OCI-LY7 (cell line): Measurements from ENCODE around the gene ANKRD40. TPM values are rescaled to one million over a fixed set of nuclear protein-coding genes. Genes with fewer than 3 reads are reported as not detected.

Experiments
- BruUV-seq: library from RNA; stranded (reverse); fragments of 400-500 nt; replicated peaks from 2 replicates; lab custom pipeline; 2021; lab: Mats Ljungman, UMichigan
- CTCF ChIA-PET: fragments of 300-600 bp; sonication (Branson Sonifier 250); formaldehyde crosslinking; loops from one replicate; lab custom pipeline; 2022; ENCODE audit warnings: antibody characterized with exemption; ENCODE audit not compliant: unreplicated experiment; lab: Charles Lee
- POLR2A ChIA-PET: fragments of 300-600 bp; sonication (Branson Sonifier 250); formaldehyde crosslinking; loops from one replicate; lab custom pipeline; 2022; ENCODE audit warnings: antibody characterized with exemption; lab: Charles Lee
- DNase-seq: peaks from one replicate; pipeline ENCODE4 v3.0.0-alpha.2; 2015; ENCODE audit warnings: low spot score
- H2AFZ ChIP-seq: fragments of 200-600 bp; sonication (generic), shearing (Covaris generic); 2 replicates; pipeline ENCODE4 v1.6.1; 2014; ENCODE audit warnings: mild to moderate bottlenecking, antibody characterized with exemption, low read length, moderate library complexity
- H3K27ac ChIP-seq: fragments of 200-600 bp; sonication (generic); 2 replicates; pipeline ENCODE4 v1.5.1; 2014; ENCODE audit warnings: mixed run types, low read depth, mild to moderate bottlenecking, moderate library complexity, low read length, inconsistent platforms; ENCODE audit not compliant: poor library complexity, severe bottlenecking
- H3K36me3 ChIP-seq: fragments of 200-600 bp; sonication (generic); 2 replicates; pipeline ENCODE4 v1.6.1; 2014; ENCODE audit warnings: mild to moderate bottlenecking, antibody characterized with exemption, low read length, moderate library complexity, mixed read lengths; ENCODE audit not compliant: insufficient read depth
- H3K4me1 ChIP-seq: fragments of 200-600 bp; sonication (generic); 2 replicates; pipeline ENCODE4 v1.5.1; 2014; ENCODE audit warnings: mild to moderate bottlenecking, low read length; ENCODE audit not compliant: insufficient read depth, poor library complexity, severe bottlenecking
- H3K4me2 ChIP-seq: fragments of 200-600 bp; sonication (generic); 2 replicates; pipeline ENCODE4 v1.6.1; 2014; ENCODE audit warnings: mild to moderate bottlenecking, low read length
- H3K4me3 ChIP-seq: fragments of 200-600 bp; sonication (generic); 2 replicates; pipeline ENCODE4 v1.5.1; 2014; ENCODE audit warnings: mild to moderate bottlenecking, low read depth, low read length; ENCODE audit not compliant: poor library complexity, severe bottlenecking
- H3K79me2 ChIP-seq: fragments of 200-600 bp; sonication (generic); 2 replicates; pipeline ENCODE4 v1.6.1; 2016; ENCODE audit warnings: low read depth, mild to moderate bottlenecking, low read length, moderate library complexity, mixed read lengths; ENCODE audit not compliant: insufficient read depth
- H3K9me2 ChIP-seq: fragments of 200-600 bp; sonication (generic); 2 replicates; pipeline ENCODE4 v1.6.1; 2016; ENCODE audit warnings: mild to moderate bottlenecking, low read length, mixed read lengths; ENCODE audit not compliant: insufficient read depth
- H3K9me3 ChIP-seq: fragments of 200-600 bp; sonication (generic); 2 replicates; pipeline ENCODE4 v1.6.1; 2014; ENCODE audit warnings: mild to moderate bottlenecking, mixed run types, low read length, mixed read lengths
- H4K20me1 ChIP-seq: fragments of 200-600 bp; sonication (generic); 2 replicates; pipeline ENCODE4 v1.6.1; 2014; ENCODE audit warnings: mild to moderate bottlenecking, antibody characterized with exemption, low read length, moderate library complexity, mixed read lengths; ENCODE audit not compliant: insufficient read depth
- EZH2phosphoT487 ChIP-seq: fragments of 200-600 bp; sonication (generic); IDR thresholded peaks from 2 replicates; pipeline ENCODE4 v1.6.1; 2018; ENCODE audit warnings: low read depth, borderline replicate concordance, mild to moderate bottlenecking, mixed run types, antibody characterized with exemption, low read length, moderate library complexity, mixed read lengths
- intact Hi-C: fragments of 100-400 bp; cut with micrococcal nuclease; formaldehyde crosslinking; loops from one replicate; pipeline ENCODE4 v1.10.0; 2022; ENCODE audit not compliant: unreplicated experiment
- total RNA-seq, 2 experiments: library from RNA; depleted of rRNA in 1 of 2; stranded (reverse); fragments of >200 nt in 1 of 2; shearing (Covaris generic) in 1 of 2; gene quantifications; 2 replicates each; pipeline ENCODE4 v1.2.3, GENCODE V29; 2014 to 2022
- TF ChIP-seq, protein P1 (sequence below): fragments of 200-600 bp; sonication (generic); conservative IDR thresholded peaks from 2 replicates; pipeline ENCODE4 v1.5.1; 2014; ENCODE audit warnings: mild to moderate bottlenecking, antibody characterized with exemption, low read length, moderate library complexity, mixed read lengths

ANKRD40 gene
- total RNA-seq, 2 experiments from 2014 or later = 27.7 to 47.9 TPM

DNA sequence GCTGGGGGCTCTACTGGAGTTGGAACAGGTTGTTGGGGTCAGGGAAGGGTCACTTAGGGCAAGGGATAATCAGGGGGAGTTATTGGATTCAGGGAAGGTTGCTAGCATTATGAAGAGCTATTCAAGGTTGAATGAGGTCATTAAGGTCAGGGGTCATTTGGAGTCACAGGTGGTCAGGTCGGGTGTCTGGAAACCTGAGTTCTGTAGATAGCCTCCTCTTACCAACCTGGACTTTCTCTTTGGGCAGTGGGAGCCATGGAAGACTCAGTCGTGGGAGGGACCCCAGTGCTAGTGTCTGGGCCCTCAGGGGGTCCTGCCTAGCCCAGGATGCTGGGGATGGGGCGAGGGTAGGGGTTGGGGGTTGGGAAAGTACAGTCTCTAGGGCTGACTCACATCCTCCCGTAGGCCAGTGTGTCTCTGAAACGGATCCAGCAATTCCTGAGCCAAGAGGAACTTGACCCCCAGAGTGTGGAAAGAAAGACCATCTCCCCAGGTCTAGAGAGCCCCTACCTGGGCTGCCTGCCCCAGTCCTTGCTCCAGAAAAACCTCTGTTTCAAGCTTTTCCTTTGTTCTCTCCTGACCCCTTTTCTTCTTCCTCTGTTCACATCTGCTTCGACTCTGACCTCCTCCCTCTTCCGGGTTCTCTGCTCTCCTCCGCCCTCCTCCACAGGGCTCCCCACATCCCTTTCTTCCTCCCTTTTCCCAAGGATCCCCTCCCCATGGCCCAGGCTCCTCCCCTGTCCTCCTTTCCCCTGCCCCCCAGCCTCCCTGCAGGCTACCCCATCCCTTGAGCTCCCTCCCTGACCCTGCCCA, 39.5 kb downstream of the ANKRD40 start:
- H3K4me1 ChIP-seq = no peaks in the 10 kb centered on the region
- intact Hi-C loops = no loop called here
- no TSS peak for BruUV-seq
- no peaks in the 10 kb centered on the region for H3K9me3 ChIP-seq
- H3K4me3 ChIP-seq = no peak overlapping the region
- no peaks in the 10 kb centered on the region for H3K36me3 ChIP-seq
- H2AFZ ChIP-seq = no peak overlapping the region; the same call in 1 of the 2 replicates
- H3K4me2 ChIP-seq = no peak overlapping the region
- no peaks in the 10 kb centered on the region for H3K79me2 ChIP-seq
- no peak overlapping the region for H3K27ac ChIP-seq
- ChIA-PET POLR2A (no interaction called here), CTCF (no interaction called here)
- H4K20me1 ChIP-seq = no peaks in the 10 kb centered on the region
- H3K9me2 ChIP-seq = no peaks in the 10 kb centered on the region
- no peak for DNase-seq
- TF ChIP-seq, protein P1, sequence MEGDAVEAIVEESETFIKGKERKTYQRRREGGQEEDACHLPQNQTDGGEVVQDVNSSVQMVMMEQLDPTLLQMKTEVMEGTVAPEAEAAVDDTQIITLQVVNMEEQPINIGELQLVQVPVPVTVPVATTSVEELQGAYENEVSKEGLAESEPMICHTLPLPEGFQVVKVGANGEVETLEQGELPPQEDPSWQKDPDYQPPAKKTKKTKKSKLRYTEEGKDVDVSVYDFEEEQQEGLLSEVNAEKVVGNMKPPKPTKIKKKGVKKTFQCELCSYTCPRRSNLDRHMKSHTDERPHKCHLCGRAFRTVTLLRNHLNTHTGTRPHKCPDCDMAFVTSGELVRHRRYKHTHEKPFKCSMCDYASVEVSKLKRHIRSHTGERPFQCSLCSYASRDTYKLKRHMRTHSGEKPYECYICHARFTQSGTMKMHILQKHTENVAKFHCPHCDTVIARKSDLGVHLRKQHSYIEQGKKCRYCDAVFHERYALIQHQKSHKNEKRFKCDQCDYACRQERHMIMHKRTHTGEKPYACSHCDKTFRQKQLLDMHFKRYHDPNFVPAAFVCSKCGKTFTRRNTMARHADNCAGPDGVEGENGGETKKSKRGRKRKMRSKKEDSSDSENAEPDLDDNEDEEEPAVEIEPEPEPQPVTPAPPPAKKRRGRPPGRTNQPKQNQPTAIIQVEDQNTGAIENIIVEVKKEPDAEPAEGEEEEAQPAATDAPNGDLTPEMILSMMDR = no peak
- no peak for TF ChIP-seq EZH2phosphoT487

DNA sequence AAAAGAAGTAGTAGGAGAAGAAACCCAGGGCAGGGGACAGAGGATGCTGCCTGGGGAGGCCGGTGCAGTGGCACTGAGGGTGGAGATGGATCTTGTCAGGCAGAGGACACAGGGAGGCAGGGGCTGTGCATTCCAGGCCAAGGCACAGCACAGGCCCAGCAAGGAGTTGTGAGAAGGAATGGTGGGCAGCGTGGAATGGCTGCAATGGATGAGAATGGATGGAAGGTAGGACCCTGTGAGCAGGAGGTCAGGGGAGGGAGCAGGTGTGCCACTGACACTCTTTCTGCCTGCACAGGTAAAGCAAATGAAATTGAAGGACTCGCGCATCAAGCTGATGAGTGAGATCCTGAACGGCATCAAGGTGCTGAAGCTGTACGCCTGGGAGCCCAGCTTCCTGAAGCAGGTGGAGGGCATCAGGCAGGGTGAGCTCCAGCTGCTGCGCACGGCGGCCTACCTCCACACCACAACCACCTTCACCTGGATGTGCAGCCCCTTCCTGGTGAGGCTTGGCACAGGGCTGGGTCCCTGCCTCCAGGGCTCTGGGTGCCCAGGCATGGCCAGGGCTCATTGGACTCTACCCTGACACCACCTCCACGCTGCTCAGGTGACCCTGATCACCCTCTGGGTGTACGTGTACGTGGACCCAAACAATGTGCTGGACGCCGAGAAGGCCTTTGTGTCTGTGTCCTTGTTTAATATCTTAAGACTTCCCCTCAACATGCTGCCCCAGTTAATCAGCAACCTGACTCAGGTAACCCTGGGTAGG, 40.3 kb downstream of the ANKRD40 start:
- ChIA-PET POLR2A (no interaction called here), CTCF (no interaction called here)
- H3K4me1 ChIP-seq = no peaks in the 10 kb centered on the region
- H3K4me3 ChIP-seq = no peak overlapping the region
- no peaks in the 10 kb centered on the region for H3K36me3 ChIP-seq
- H2AFZ ChIP-seq = no peak overlapping the region
- no peak overlapping the region for H3K27ac ChIP-seq
- no peak for DNase-seq
- intact Hi-C loops = no loop called here
- no peaks in the 10 kb centered on the region for H3K79me2 ChIP-seq
- no peaks in the 10 kb centered on the region for H4K20me1 ChIP-seq
- TF ChIP-seq, protein P1 = no peak
- no peak for TF ChIP-seq EZH2phosphoT487
- H3K9me2 ChIP-seq = no peaks in the 10 kb centered on the region
- no TSS peak for BruUV-seq
- no peak overlapping the region for H3K4me2 ChIP-seq
- H3K9me3 ChIP-seq = no peaks in the 10 kb centered on the region

DNA sequence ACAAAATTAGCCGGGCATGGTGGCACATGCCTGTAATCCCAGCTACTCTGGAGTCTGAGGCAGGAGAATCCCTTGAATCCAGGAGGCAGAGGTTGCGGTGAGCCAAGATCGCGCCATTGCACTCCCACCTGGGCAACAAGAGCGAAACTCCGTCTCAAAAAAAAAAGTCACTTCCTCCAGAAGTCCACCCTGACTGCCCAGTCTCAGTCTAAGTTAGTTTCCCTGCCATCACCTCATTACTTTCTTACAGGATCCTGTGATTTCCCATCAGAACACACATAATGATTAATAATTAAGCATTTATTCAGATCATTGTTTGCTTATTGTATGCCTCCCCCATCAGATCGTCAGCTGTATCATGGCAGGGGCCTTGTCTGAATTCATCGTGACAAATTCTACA, 41.4 kb downstream of the ANKRD40 start:
- Histone ChIP-seq H3K27ac (no peak overlapping the region), H3K9me3 (no peaks in the 10 kb centered on the region), H3K4me1 (peaks cover 7% of the 10 kb centered on the region), H3K79me2 (no peaks in the 10 kb centered on the region), H3K9me2 (no peaks in the 10 kb centered on the region), H2AFZ (no peak overlapping the region), H3K4me3 (no peak overlapping the region), H3K4me2 (no peak overlapping the region), H3K36me3 (no peaks in the 10 kb centered on the region), H4K20me1 (no peaks in the 10 kb centered on the region)
- no peak for DNase-seq
- TF ChIP-seq EZH2phosphoT487 = no peak
- TF ChIP-seq, protein P1 = no peak
- no TSS peak for BruUV-seq
- POLR2A ChIA-PET = no interaction called here
- CTCF ChIA-PET = no interaction called here
- intact Hi-C loops = no loop called here
